SH-SY5Y (cell line): ENCODE data around the gene L3MBTL2.

Experiments used
- GATA2 ChIP-seq: IDR thresholded peaks from 2 replicates; pipeline ENCODE4 v1.6.1; 2011; ENCODE audit warnings: mild to moderate bottlenecking, low read depth, low read length
- GATA3 ChIP-seq: IDR thresholded peaks from 2 replicates; pipeline ENCODE4 v1.6.1; 2011; ENCODE audit warnings: low read depth, mild to moderate bottlenecking, low read length, moderate library complexity

- TF ChIP-seq GATA2 (no peak), GATA3 (no peak)
Measured at GRCh38 chr22:41198027-41198580, 7.0 kb upstream of the L3MBTL2 start.
